A673 (cell line): ENCODE results near the gene DVL1. TPM values are rescaled to one million over a fixed set of nuclear protein-coding genes. Genes with fewer than 3 reads are reported as not detected.

Source experiments
- BruUV-seq: library from RNA; stranded (reverse); fragments of 400-500 nt; replicated peaks from 2 replicates; lab custom pipeline; 2021; lab: Mats Ljungman, UMichigan
- CTCF ChIA-PET: fragments of 300-600 bp; sonication (Branson Sonifier 250); formaldehyde crosslinking; loops from one replicate; lab custom pipeline; 2022; ENCODE audit warnings: antibody characterized with exemption; lab: Charles Lee
- POLR2A ChIA-PET: fragments of 300-600 bp; sonication (Branson Sonifier 250); formaldehyde crosslinking; loops from one replicate; lab custom pipeline; 2022; ENCODE audit warnings: antibody characterized with exemption; ENCODE audit not compliant: low non-redundant PET; lab: Charles Lee
- DNase-seq: peaks from one replicate; pipeline ENCODE4 v3.0.0-alpha.2; 2015; ENCODE audit warnings: low spot score
- H3K27ac ChIP-seq: fragments of 200-600 bp; sonication (generic); 2 replicates; pipeline ENCODE4 v1.5.1; 2016; ENCODE audit warnings: mixed run types, low read depth, mild to moderate bottlenecking, mixed read lengths, antibody characterized with exemption, low read length; ENCODE audit not compliant: poor library complexity, severe bottlenecking
- H3K27me3 ChIP-seq: fragments of 200-600 bp; sonication (generic); replicated peaks from 2 replicates; pipeline ENCODE4 v1.6.1; 2017; ENCODE audit warnings: mixed run types, low read depth, mild to moderate bottlenecking, mixed read lengths, antibody characterized with exemption, low read length; ENCODE audit not compliant: insufficient read depth, poor library complexity
- H3K36me3 ChIP-seq: fragments of 200-600 bp; sonication (generic); 2 replicates; pipeline ENCODE4 v1.6.1; 2016; ENCODE audit warnings: mixed run types, mild to moderate bottlenecking, mixed read lengths, antibody characterized with exemption, low read length; ENCODE audit not compliant: insufficient read depth, poor library complexity, severe bottlenecking
- H3K4me1 ChIP-seq: fragments of 200-600 bp; sonication (generic); 2 replicates; pipeline ENCODE4 v1.6.1; 2017; ENCODE audit warnings: mixed run types, mild to moderate bottlenecking, mixed read lengths, antibody characterized with exemption, low read length; ENCODE audit not compliant: insufficient read depth, poor library complexity, severe bottlenecking
- H3K4me3 ChIP-seq: fragments of 200-600 bp; sonication (generic); 2 replicates; pipeline ENCODE4 v1.5.1; 2016; ENCODE audit warnings: low read depth, mixed run types, mild to moderate bottlenecking, mixed read lengths, low read length; ENCODE audit not compliant: poor library complexity, severe bottlenecking
- H3K9me3 ChIP-seq: fragments of 200-600 bp; sonication (generic); 2 replicates; pipeline ENCODE4 v1.6.1; 2016; ENCODE audit warnings: mixed run types, low read depth, mild to moderate bottlenecking, mixed read lengths, antibody characterized with exemption, low read length; ENCODE audit not compliant: poor library complexity, severe bottlenecking
- EZH2 ChIP-seq: fragments of 200-600 bp; sonication (generic); IDR thresholded peaks from 2 replicates; pipeline ENCODE4 v1.6.1; 2017; ENCODE audit warnings: borderline replicate concordance, low read depth, mild to moderate bottlenecking, mixed read lengths, antibody characterized with exemption, low read length; ENCODE audit not compliant: poor library complexity, severe bottlenecking
- intact Hi-C: fragments of 100-400 bp; cut with micrococcal nuclease; formaldehyde crosslinking; loops from one replicate; pipeline ENCODE4 v1.10.0; 2022; ENCODE audit not compliant: unreplicated experiment
- total RNA-seq: library from RNA; stranded (reverse); gene quantifications from 2 replicates; pipeline ENCODE4 v1.2.3, GENCODE V29; 2021
- TF ChIP-seq, protein P1 (sequence below): fragments of 300-800, 200-600 bp; sonication (generic); conservative IDR thresholded peaks from 2 replicates; pipeline ENCODE4 v1.5.1; 2017; ENCODE audit warnings: low read depth, mild to moderate bottlenecking, antibody characterized with exemption, low read length, moderate library complexity, mixed read lengths

DVL1 gene
- total RNA-seq, 1 experiment from 2014 or later, result 48.0 TPM

DNA sequence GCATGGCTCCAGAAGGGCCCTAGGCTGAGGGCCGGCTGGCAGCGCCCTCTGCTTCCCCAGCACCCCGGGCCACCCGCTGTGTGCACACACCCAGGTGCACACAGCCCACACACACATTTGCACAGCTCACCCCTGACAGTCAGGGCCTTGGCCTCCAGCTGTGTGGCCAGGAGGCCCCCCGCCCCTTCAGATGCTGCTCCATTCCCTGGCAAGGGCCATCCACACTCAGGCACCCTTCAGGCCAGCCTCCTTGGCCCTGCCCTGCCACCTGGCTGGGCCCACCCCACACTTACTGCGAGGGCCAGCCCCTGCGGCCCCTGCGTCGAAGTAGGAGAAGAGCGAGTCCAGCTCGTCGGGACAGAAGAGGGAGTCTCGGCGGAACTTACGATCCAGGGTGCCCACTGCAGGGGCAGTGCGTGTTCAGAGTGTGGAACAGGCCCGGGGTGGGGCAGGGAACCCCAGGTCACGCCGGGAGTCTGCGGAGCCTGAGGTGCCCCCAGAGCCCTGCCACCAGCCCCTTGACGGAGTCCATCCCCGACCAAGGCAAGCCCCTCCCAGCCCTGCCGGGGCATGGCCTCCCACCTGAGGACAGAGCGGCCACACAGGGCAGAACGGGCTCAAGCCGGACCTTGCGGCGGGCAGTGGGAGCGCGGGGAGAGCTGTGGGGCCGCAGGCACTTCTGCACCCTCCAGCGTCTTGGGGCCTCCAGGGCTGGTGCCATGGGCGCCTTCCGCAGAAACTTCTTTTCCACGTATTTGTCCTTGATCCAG is 53.9 kb downstream of the DVL1 start:
- DNase-seq, result no peak
- intact Hi-C loops, result no loop called here
- no TSS peak for BruUV-seq
- Histone ChIP-seq H3K4me1 (no peaks in the 10 kb centered on the region), H3K36me3 (peaks cover 3% of the 10 kb centered on the region), H3K27ac (no peak overlapping the region), H3K9me3 (no peaks in the 10 kb centered on the region), H3K4me3 (no peak overlapping the region), H3K27me3 (no peaks in the 10 kb centered on the region)
- TF ChIP-seq, protein P1, sequence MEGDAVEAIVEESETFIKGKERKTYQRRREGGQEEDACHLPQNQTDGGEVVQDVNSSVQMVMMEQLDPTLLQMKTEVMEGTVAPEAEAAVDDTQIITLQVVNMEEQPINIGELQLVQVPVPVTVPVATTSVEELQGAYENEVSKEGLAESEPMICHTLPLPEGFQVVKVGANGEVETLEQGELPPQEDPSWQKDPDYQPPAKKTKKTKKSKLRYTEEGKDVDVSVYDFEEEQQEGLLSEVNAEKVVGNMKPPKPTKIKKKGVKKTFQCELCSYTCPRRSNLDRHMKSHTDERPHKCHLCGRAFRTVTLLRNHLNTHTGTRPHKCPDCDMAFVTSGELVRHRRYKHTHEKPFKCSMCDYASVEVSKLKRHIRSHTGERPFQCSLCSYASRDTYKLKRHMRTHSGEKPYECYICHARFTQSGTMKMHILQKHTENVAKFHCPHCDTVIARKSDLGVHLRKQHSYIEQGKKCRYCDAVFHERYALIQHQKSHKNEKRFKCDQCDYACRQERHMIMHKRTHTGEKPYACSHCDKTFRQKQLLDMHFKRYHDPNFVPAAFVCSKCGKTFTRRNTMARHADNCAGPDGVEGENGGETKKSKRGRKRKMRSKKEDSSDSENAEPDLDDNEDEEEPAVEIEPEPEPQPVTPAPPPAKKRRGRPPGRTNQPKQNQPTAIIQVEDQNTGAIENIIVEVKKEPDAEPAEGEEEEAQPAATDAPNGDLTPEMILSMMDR, result no peak
- no peak for TF ChIP-seq EZH2
- ChIA-PET CTCF (no interaction called here), POLR2A (no interaction called here)

DNA sequence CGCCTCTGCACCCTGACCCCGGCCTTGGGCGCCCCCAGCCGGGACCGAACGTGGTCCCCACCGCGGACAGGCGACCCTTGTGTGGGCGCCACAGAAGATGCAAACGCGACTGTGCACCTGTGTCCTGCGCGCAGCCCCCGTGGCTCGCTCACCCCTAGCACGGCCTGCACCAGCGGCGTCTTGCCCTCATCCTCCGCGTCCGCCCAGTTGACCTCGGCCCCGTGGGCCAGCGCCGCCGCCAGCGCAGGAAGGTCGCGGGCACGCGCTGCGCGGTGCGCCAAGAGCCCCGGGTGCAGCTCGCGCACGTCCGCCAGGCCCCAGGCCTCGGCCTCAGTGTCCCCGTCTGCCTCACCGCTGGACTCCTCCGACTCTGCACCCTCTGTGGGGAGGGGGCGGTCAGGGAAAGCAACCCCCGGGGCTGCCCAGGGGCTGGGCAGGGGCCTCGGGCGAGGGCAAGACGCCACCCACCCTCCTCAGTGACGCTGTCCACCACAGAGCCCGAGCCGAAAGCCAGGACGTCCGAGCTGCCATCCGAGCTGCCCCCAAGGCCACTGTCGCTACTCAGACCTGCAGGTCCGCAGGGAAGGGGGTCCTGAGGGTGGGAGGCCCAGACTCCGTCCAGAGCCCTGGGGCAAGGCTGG is 54.8 kb downstream of the DVL1 start:
- intact Hi-C loops, result no loop called here
- Histone ChIP-seq H3K4me3 (no peak overlapping the region), H3K4me1 (no peaks in the 10 kb centered on the region), H3K27ac (no peak overlapping the region), H3K27me3 (no peaks in the 10 kb centered on the region), H3K9me3 (no peaks in the 10 kb centered on the region), H3K36me3 (peaks cover 3% of the 10 kb centered on the region)
- no TSS peak for BruUV-seq
- ChIA-PET CTCF (no interaction called here), POLR2A (no interaction called here)
- TF ChIP-seq, protein P1, result no peak
- no peak for TF ChIP-seq EZH2
- no peak for DNase-seq

DNA sequence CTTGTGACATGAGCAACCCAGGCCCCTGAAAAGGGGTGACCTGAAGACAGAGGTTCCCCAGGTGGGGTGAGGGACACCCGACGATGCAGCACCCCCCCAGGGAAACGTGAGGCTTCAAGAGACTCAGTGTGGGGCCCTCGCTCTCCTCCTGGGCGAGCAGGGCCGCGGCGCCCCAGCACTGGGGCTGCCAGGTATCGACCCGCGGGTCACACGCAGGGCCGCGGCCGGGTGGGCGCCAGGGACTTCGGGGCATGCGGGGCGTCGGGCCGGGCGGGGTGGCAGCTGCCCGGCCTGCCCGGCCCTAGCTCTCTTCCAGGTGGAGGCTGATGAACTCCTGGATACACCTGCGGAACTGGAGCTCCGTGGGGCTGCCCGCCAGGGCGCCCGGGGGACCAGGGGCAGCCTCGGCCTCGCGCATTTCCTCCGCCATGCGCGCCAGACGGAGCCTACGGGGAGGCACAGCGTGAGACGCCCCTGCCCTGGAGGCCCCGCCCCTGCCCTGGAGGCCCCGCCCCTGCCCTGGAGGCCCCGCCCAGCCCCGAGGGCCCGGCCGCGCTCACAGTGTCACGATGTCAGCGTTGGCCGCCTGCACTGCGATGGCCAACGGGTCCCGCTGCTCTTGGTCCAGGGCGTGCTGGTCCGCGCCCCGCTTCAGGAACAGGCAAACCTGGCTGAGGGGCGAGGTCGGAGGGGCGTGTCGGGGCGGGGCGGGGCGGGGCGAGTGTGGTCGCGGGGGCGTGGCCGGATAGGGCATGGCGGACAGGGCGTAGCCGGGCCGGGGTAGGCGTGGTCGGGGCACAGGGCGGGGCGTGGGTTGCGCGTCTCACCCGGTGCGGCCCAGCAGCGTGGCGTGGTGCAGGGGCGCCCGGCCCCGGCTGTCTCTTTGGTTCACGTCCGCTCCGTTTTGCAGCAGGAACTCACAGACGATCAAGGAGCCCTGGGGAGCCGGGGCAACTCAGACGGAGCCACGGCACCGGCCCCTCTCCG is 55.7 kb downstream of the DVL1 start:
- no peak overlapping the region for H3K27ac ChIP-seq
- BruUV-seq, result no TSS peak
- TF ChIP-seq, protein P1, result no peak
- no peak for TF ChIP-seq EZH2
- POLR2A ChIA-PET, result no interaction called here
- CTCF ChIA-PET, result no interaction called here
- no peaks in the 10 kb centered on the region for H3K9me3 ChIP-seq
- no peak overlapping the region for H3K4me3 ChIP-seq
- H3K36me3 ChIP-seq, result peaks cover 3% of the 10 kb centered on the region
- intact Hi-C loops, result no loop called here
- DNase-seq, result no peak
- no peaks in the 10 kb centered on the region for H3K27me3 ChIP-seq
- H3K4me1 ChIP-seq, result no peaks in the 10 kb centered on the region
